ENCODE results near the gene FARP2. TPM values are rescaled to one million over a fixed set of nuclear protein-coding genes. Genes with fewer than 3 reads are reported as not detected.

FARP2 gene
- total and polyA plus RNA-seq, 10 of the 15 experiments (the other 5 are each of a cell fraction or from before 2014, with no cell fraction given): 5.5 to 67.5 (median 36.8) TPM

DNA sequence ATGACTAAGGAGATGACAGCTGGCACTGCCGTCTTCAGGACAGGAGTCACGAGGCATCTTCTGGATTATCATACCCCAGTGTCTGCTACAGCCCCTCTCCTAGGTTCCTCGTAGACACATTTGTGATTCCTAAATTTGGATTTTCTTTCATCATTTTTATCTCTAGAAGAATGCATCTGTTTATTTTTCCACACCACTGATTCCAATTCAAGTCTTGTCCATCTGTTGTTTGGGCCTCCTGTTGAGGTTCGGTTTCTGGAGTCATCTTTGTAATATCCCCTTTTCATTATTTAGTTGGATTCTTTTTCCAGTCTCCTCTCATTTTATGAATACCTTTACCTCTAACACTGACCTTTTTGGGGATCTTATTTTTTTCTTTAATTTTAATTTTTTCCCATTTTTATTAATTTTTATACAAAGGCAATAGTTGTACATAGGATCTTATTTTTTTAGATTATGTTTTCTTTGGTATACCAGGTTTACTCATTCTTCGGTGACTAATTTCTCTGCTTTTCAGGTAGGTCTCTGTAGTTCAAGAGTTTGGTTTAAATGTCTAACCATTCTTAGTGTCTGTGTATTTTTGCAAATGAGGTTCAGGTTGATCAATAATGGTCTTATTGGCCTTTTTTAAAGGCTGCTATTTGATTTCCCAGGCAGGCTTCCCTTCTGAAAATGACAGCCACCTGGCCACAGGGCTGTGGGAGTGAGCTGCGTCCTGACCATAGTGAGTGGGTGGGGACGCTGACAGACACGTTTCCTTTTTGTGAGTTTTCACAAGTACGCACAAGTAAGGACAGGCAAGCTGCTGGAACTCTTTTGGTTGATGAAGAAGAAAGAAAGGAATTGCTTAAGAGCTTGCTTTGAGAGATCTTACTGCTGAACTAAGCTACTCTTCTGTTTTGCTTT is 34.5 kb downstream of the FARP2 start (continued):
- TF ChIP-seq, protein P1, sequence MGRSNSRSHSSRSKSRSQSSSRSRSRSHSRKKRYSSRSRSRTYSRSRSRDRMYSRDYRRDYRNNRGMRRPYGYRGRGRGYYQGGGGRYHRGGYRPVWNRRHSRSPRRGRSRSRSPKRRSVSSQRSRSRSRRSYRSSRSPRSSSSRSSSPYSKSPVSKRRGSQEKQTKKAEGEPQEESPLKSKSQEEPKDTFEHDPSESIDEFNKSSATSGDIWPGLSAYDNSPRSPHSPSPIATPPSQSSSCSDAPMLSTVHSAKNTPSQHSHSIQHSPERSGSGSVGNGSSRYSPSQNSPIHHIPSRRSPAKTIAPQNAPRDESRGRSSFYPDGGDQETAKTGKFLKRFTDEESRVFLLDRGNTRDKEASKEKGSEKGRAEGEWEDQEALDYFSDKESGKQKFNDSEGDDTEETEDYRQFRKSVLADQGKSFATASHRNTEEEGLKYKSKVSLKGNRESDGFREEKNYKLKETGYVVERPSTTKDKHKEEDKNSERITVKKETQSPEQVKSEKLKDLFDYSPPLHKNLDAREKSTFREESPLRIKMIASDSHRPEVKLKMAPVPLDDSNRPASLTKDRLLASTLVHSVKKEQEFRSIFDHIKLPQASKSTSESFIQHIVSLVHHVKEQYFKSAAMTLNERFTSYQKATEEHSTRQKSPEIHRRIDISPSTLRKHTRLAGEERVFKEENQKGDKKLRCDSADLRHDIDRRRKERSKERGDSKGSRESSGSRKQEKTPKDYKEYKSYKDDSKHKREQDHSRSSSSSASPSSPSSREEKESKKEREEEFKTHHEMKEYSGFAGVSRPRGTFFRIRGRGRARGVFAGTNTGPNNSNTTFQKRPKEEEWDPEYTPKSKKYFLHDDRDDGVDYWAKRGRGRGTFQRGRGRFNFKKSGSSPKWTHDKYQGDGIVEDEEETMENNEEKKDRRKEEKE (IDR thresholded peaks at IDR 0.05): no peak
- TF ChIP-seq EED (IDR thresholded peaks at IDR 0.05; ENCODE audit: low read depth): 0 out of 2 replicates have a peak, but pooled peaks have one; percentile 49
- TF ChIP-seq, protein P2, sequence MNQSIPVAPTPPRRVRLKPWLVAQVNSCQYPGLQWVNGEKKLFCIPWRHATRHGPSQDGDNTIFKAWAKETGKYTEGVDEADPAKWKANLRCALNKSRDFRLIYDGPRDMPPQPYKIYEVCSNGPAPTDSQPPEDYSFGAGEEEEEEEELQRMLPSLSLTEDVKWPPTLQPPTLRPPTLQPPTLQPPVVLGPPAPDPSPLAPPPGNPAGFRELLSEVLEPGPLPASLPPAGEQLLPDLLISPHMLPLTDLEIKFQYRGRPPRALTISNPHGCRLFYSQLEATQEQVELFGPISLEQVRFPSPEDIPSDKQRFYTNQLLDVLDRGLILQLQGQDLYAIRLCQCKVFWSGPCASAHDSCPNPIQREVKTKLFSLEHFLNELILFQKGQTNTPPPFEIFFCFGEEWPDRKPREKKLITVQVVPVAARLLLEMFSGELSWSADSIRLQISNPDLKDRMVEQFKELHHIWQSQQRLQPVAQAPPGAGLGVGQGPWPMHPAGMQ (IDR thresholded peaks at IDR 0.05; ENCODE audit: borderline replicate concordance): no peak
- TF ChIP-seq IKZF2 (IDR thresholded peaks at IDR 0.05): peak; percentile 35 to 63; a peak in 2 of 4 replicates
- TF ChIP-seq SP1 (IDR thresholded peaks at IDR 0.05; ENCODE audit: low read depth, low read length): no peak
- TF ChIP-seq NRF1 (conservative IDR thresholded peaks at IDR 0.05; ENCODE audit: low read depth, low read length): no peak
- peak; percentile 9; the same call in 1 of the 2 replicates for TF ChIP-seq RAD21 (IDR thresholded peaks at IDR 0.05; ENCODE audit: insufficient read depth, low read depth, low read length)
- peak; percentile 32; the same call in 1 of the 2 replicates for TF ChIP-seq PAX5 (IDR thresholded peaks at IDR 0.05; ENCODE audit: borderline replicate concordance, low read depth, low read length)
- TF ChIP-seq, protein P3, sequence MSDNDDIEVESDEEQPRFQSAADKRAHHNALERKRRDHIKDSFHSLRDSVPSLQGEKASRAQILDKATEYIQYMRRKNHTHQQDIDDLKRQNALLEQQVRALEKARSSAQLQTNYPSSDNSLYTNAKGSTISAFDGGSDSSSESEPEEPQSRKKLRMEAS (IDR thresholded peaks at IDR 0.05; ENCODE audit: low read depth, low read length): 0 out of 2 replicates have a peak, but pooled peaks have one; percentile 44
- TF ChIP-seq KAT2A (conservative IDR thresholded peaks at IDR 0.05; ENCODE audit: control insufficient read depth, low read depth, low read length): no peak
- TF ChIP-seq DPF2 (IDR thresholded peaks at IDR 0.05): peak; percentile 30; the same call in 1 of the 2 replicates
- TF ChIP-seq EP300 (IDR thresholded peaks at IDR 0.05; ENCODE audit: borderline replicate concordance in 1 of 2, control insufficient read depth in 1 of 2, low read depth in 2 of 2, low read length in 2 of 2): 0 out of 4 replicates have a peak, but pooled peaks of 1 of the 2 experiments have one; percentile 7
- no peak for TF ChIP-seq RELA (IDR thresholded peaks at IDR 0.05; ENCODE audit: borderline replicate concordance, partially characterized antibody)
- TF ChIP-seq, protein P4, sequence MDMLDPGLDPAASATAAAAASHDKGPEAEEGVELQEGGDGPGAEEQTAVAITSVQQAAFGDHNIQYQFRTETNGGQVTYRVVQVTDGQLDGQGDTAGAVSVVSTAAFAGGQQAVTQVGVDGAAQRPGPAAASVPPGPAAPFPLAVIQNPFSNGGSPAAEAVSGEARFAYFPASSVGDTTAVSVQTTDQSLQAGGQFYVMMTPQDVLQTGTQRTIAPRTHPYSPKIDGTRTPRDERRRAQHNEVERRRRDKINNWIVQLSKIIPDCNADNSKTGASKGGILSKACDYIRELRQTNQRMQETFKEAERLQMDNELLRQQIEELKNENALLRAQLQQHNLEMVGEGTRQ (IDR thresholded peaks at IDR 0.05; ENCODE audit: borderline replicate concordance, low read depth, low read length): no peak
- TF ChIP-seq CHD2 (IDR thresholded peaks at IDR 0.05; ENCODE audit: borderline replicate concordance, low read depth, low read length): 0 out of 2 replicates have a peak, but pooled peaks have one; percentile 25
- TF ChIP-seq LARP7 (IDR thresholded peaks at IDR 0.05): no peak
- TF ChIP-seq, protein P5, sequence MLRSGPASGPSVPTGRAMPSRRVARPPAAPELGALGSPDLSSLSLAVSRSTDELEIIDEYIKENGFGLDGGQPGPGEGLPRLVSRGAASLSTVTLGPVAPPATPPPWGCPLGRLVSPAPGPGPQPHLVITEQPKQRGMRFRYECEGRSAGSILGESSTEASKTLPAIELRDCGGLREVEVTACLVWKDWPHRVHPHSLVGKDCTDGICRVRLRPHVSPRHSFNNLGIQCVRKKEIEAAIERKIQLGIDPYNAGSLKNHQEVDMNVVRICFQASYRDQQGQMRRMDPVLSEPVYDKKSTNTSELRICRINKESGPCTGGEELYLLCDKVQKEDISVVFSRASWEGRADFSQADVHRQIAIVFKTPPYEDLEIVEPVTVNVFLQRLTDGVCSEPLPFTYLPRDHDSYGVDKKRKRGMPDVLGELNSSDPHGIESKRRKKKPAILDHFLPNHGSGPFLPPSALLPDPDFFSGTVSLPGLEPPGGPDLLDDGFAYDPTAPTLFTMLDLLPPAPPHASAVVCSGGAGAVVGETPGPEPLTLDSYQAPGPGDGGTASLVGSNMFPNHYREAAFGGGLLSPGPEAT (IDR thresholded peaks at IDR 0.05; ENCODE audit: low read depth): peak; percentile 46; the same call in 1 of the 2 replicates
- TF ChIP-seq ZNF217 (IDR thresholded peaks at IDR 0.05): no peak
- TF ChIP-seq SIN3A (IDR thresholded peaks at IDR 0.05; ENCODE audit: low read depth, low read length): no peak

Data from GM12878 (cell line).